Measurements from ENCODE around the gene GZMM. TPM values are rescaled to one million over a fixed set of nuclear protein-coding genes. Genes with fewer than 3 reads are reported as not detected.

The GZMM gene
- total RNA-seq, 4 donors from 2014 or later = 0.78 to 1.9 TPM; not detected in 2

- Histone ChIP-seq H3K27me3 (peaks cover 26% of the 10 kb centered on the region), H3K27ac (no peak within 1 kb of the TSS), H3K4me1 (peaks cover 0 to 11% of the 10 kb centered on the region in 2 donors), H3K36me3 (no peaks in the 10 kb centered on the region), H3K4me3 (replicated peaks in 1 of 3) (no peak within 1 kb of the TSS), H3K9me3 (no peaks in the 10 kb centered on the region)
- no peak for TF ChIP-seq POLR2A (IDR thresholded peaks at IDR 0.05)
- TF ChIP-seq CTCF (IDR thresholded peaks at IDR 0.05) = no peak
- WGBS, 2 donors = 5 to 7% methylated on average over 12 to 27 of the region's 33 CpGs
- intact Hi-C loops (cut with DNase I) = no loop called here
- no peak for DNase-seq
These were observed 47.7 kb upstream of the GZMM start, which contains the start of gene MADCAM1 for GRCh38 chr19:496112-496665. Gene MADCAM1, plus strand, starts transcription at chr19:496486. Its CDS starts 14 bp downstream, at chr19:496500.

- DNase-seq = no peak
- Histone ChIP-seq H3K27me3 (peaks cover 26% of the 10 kb centered on the region), H3K36me3 (no peaks in the 10 kb centered on the region), H3K4me1 (peaks cover 0 to 11% of the 10 kb centered on the region in 2 donors), H3K4me3 (replicated peaks in 1 of 3) (no peak overlapping the region), H3K27ac (no peak overlapping the region), H3K9me3 (no peaks in the 10 kb centered on the region)
- intact Hi-C loops (cut with DNase I) = no loop called here
- no peak for TF ChIP-seq POLR2A (IDR thresholded peaks at IDR 0.05)
- WGBS, 2 donors = 8 to 10% methylated on average over 7 to 10 of the region's 18 CpGs
These were observed 46.9 kb upstream of the GZMM start for GRCh38 chr19:496986-497385.

GRCh38 chr19:497491-497868, 46.4 kb upstream of the GZMM start:
- intact Hi-C loops (cut with DNase I) = no loop called here

GRCh38 chr19:497869-498510, 45.9 kb upstream of the GZMM start:
- intact Hi-C loops (cut with DNase I) = no loop called here
- 8 to 14% methylated on average over 13 to 24 of the region's 50 CpGs for WGBS, 2 donors
- Histone ChIP-seq H3K27ac (no peak overlapping the region), H3K4me3 (replicated peaks in 1 of 3) (no peak overlapping the region), H3K4me1 (peaks cover 0 to 11% of the 10 kb centered on the region in 2 donors), H3K36me3 (no peaks in the 10 kb centered on the region), H3K27me3 (peaks cover 26% of the 10 kb centered on the region), H3K9me3 (no peaks in the 10 kb centered on the region)
- TF ChIP-seq CTCF (IDR thresholded peaks at IDR 0.05) (no peak), POLR2A (IDR thresholded peaks at IDR 0.05) (no peak)
- DNase-seq = no peak

More at GRCh38 chr19:497491-497868, 46.4 kb upstream of the GZMM start:
- 2 to 4% methylated on average over 14 to 16 of the region's 36 CpGs for WGBS, 2 donors
- TF ChIP-seq POLR2A (IDR thresholded peaks at IDR 0.05) = no peak
- no peak for TF ChIP-seq CTCF (IDR thresholded peaks at IDR 0.05)
- no peaks in the 10 kb centered on the region for H3K36me3 ChIP-seq
- peaks cover 26% of the 10 kb centered on the region for H3K27me3 ChIP-seq
- H3K4me1 ChIP-seq = peaks cover 0 to 11% of the 10 kb centered on the region in 2 donors
- no peak overlapping the region for H3K27ac ChIP-seq
- H3K9me3 ChIP-seq = no peaks in the 10 kb centered on the region
- H3K4me3 ChIP-seq (replicated peaks in 1 of 3) = no peak overlapping the region
- DNase-seq = no peak

GRCh38 chr19:498511-498891, 45.4 kb upstream of the GZMM start:
- intact Hi-C loops (cut with DNase I) = no loop called here
- no peak for TF ChIP-seq POLR2A (IDR thresholded peaks at IDR 0.05)
- DNase-seq = no peak
- Histone ChIP-seq H3K9me3 (no peaks in the 10 kb centered on the region), H3K27ac (no peak overlapping the region), H3K4me3 (replicated peaks in 1 of 3) (no peak overlapping the region), H3K4me1 (peaks cover 0 to 11% of the 10 kb centered on the region in 2 donors), H3K36me3 (no peaks in the 10 kb centered on the region), H3K27me3 (peaks cover 26% of the 10 kb centered on the region)
- WGBS, 2 donors = 15 to 18% methylated on average over 4 of the region's 26 CpGs

- no peak for DNase-seq
- Histone ChIP-seq H3K4me1 (peaks cover 0 to 11% of the 10 kb centered on the region in 2 donors), H3K9me3 (no peaks in the 10 kb centered on the region), H3K27ac (no peak overlapping the region), H3K27me3 (peaks cover 26% of the 10 kb centered on the region), H3K36me3 (no peaks in the 10 kb centered on the region), H3K4me3 (replicated peaks in 1 of 3) (no peak overlapping the region)
- TF ChIP-seq POLR2A (IDR thresholded peaks at IDR 0.05) = no peak
- no peak for TF ChIP-seq CTCF (IDR thresholded peaks at IDR 0.05)
- intact Hi-C loops (cut with DNase I) = no loop called here
- 75 to 79% methylated on average over 28 to 31 of the region's 31 CpGs for WGBS, 2 donors
These were observed 44.8 kb upstream of the GZMM start for GRCh38 chr19:498977-499623.

Measured in thyroid gland (tissue), 4 donors.